ENCODE data around the gene MACROD2.

Gene MACROD2

DNA sequence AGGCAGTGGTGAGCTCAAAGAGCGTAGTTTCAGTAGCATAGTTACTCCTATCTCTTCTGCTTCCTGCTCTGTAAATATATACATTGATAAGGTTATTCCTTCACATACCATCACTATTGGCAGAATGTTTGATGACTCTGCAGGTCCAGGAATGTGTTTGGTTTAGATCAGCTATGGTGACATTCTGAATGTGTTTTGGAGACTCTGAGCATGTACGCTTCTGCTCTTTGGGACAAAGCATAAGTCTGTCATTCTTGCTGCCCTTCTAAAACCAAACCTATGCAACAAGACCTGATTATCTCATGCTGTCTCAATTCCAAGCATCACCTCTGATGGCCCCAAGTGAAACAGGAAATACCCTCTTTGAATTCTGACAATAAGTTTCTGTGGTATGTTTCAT, 1503.6 kb downstream of the MACROD2 start:
- no peak overlapping the region for H3K4me3 ChIP-seq (ENCODE audit: low read length)
- no peak for DNase-seq (ENCODE audit: low read depth)
- TF ChIP-seq, protein P1, sequence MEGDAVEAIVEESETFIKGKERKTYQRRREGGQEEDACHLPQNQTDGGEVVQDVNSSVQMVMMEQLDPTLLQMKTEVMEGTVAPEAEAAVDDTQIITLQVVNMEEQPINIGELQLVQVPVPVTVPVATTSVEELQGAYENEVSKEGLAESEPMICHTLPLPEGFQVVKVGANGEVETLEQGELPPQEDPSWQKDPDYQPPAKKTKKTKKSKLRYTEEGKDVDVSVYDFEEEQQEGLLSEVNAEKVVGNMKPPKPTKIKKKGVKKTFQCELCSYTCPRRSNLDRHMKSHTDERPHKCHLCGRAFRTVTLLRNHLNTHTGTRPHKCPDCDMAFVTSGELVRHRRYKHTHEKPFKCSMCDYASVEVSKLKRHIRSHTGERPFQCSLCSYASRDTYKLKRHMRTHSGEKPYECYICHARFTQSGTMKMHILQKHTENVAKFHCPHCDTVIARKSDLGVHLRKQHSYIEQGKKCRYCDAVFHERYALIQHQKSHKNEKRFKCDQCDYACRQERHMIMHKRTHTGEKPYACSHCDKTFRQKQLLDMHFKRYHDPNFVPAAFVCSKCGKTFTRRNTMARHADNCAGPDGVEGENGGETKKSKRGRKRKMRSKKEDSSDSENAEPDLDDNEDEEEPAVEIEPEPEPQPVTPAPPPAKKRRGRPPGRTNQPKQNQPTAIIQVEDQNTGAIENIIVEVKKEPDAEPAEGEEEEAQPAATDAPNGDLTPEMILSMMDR (conservative IDR thresholded peaks at IDR 0.05; ENCODE audit: low read depth, low read length): no peak

DNA sequence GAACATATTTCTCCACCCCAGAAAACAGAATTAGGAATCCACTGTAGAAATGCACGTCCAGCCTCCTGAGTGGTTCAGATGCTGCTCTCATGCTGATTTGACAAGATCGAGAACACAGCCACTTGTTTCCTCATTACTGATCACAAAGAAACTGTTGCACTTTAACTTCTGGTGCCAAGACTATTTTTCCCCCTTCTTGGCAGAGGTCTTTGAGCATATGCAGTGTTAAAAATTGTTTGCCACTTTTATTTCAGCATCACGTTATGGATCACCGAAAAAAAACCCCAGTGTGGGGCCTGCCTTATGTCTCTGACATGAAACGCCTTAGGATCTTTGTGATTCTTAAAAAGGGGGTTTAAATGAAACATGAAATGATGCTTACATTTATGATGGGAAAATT, 1511.0 kb downstream of the MACROD2 start:
- TF ChIP-seq, protein P1 (conservative IDR thresholded peaks at IDR 0.05; ENCODE audit: low read depth, low read length): no peak
- no peak for DNase-seq (ENCODE audit: low read depth)
- no peak overlapping the region for H3K4me3 ChIP-seq (ENCODE audit: low read length)

DNA sequence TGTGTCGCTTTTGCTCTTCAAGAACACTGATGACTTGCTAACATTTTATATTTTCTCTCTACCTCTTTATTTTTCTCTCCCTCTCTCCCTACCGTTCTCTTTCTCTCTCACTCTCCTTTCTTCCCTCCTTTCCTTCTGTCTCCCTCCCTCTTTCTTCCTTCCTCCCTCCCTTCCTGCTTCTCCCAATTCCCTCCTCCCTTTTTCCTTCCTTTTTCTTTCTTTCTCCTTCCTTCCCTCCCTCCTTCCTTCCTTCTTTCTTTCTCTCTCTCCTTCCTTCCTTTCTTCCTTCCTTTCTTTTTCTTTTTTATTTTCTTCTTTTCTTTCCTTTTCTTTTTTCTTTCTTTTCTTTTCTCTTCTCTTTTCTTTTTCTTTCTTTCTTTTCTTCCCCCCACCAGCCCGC, 1511.8 kb downstream of the MACROD2 start:
- H3K4me3 ChIP-seq (ENCODE audit: low read length): no peak overlapping the region
- no peak for DNase-seq (ENCODE audit: low read depth)
- TF ChIP-seq, protein P1 (conservative IDR thresholded peaks at IDR 0.05; ENCODE audit: low read depth, low read length): no peak

DNA sequence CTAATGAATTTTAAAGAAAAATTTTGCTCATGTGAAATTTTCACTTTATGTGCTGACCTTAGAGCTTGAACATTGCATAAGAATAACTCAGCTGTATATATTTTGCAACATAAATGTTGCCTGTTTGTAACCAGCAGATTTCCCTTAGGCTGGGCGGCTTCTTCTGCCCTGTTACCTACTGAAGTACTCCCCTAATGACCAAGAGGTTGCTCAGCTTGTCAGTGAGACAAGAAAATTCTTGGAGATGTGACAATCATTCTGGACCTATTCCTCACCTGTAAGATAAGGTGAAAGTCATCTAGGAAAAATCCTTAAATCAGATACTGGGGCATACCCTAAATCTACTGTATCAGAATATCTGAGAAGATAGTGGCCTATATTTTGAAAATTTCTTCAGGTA, 1516.2 kb downstream of the MACROD2 start:
- TF ChIP-seq, protein P1 (conservative IDR thresholded peaks at IDR 0.05; ENCODE audit: low read depth, low read length): no peak
- no peak for DNase-seq (ENCODE audit: low read depth)
- H3K4me3 ChIP-seq (ENCODE audit: low read length): no peak overlapping the region

DNA sequence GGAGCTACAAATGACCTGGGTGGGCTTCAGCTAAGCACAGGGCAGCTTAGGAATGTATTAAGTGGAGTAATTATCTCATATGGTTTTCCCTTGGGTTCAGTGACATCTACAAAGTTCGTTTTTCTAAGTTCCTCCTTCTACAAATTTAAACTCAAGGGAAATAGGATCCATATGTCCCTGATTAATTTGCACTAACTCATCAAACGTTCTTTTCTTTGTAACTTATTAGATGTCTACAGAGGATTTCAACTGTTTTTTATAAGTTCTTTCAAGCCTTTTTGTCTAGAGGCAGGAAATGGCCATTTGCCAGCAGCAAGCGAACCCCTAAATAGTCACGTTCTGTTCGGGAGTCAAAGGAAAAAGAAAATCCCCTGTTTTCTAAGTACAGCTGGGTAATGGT, 1517.6 kb downstream of the MACROD2 start:
- DNase-seq (ENCODE audit: low read depth): no peak

DNA sequence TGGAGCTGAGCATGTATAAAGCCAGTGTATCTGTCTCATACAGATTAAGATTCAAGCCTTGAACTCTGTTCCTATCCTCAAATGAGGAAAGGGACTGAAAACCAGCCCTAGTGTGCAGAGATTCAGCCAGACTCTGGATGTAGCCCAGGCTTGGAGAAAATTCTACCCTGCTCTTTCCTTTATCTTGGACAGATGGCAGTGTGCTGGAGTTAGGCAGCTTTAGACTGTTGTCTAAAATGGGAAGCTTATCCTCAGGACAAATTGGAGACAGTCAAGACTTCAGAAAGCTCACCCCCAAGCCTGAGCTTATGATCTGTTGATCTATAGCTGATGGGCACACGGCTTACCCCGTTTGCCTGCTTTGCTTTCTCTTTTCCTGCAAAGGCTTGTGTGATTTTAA, 1520.4 kb downstream of the MACROD2 start:
- TF ChIP-seq, protein P1 (conservative IDR thresholded peaks at IDR 0.05; ENCODE audit: low read depth, low read length): no peak
- DNase-seq (ENCODE audit: low read depth): no peak

More for the DNA sequence above, 1517.6 kb downstream of the MACROD2 start:
- H3K4me3 ChIP-seq (ENCODE audit: low read length): no peak overlapping the region
- TF ChIP-seq, protein P1 (conservative IDR thresholded peaks at IDR 0.05; ENCODE audit: low read depth, low read length): no peak

DNA sequence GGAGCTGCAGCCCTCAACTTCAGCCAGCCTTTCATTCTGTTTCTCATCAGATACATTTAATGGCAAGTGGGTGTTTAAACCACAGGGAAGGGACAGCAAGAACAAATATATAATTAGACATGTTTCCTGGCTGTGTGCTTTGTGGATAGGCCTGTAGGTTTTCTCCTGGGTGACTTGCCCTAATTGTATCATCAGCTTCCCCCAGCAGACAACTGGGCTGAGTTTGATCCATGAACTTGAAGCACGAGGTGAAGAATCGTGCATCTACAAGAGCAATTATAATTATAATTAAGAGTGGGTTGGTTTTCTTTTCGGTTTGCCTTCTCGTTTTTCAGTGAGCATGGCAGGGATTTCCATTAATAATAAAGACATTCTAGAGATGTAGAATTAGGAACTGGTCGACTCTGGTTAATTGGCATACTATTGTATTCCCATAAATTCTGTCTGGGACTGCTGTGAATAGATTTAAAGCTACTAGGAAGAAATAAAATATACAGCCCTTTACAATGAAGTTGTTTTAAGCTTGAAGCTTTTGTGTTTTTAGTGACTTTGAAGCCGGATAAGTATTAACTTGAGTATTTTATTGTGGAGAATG, 1525.7 kb downstream of the MACROD2 start:
- no peak overlapping the region for H3K4me3 ChIP-seq (ENCODE audit: low read length)
- no peak for DNase-seq (ENCODE audit: low read depth)
- TF ChIP-seq, protein P1 (conservative IDR thresholded peaks at IDR 0.05; ENCODE audit: low read depth, low read length): no peak

More for the DNA sequence above, 1520.4 kb downstream of the MACROD2 start:
- no peak overlapping the region for H3K4me3 ChIP-seq (ENCODE audit: low read length)

All from retinal pigment epithelial cell (primary cell).